Hepatocyte (in vitro differentiated cells): ENCODE data around the gene ZNF24.

ENCODE experiments used
- CTCF ChIP-seq: fragments of 200-600 bp; sonication (generic); IDR thresholded peaks from 2 replicates; pipeline ENCODE4 v1.5.1; 2016; ENCODE audit warnings: antibody characterized with exemption, mild to moderate bottlenecking; ENCODE audit not compliant: poor library complexity
- EZH2phosphoT487 ChIP-seq: fragments of 200-600 bp; sonication (generic); IDR thresholded peaks from one replicate; pipeline ENCODE4 v1.6.1; 2018; ENCODE audit warnings: antibody characterized with exemption, mild to moderate bottlenecking, low read depth, moderate library complexity; ENCODE audit not compliant: unreplicated experiment, severe bottlenecking

- TF ChIP-seq CTCF: no peak
- TF ChIP-seq EZH2phosphoT487: no peak
These were observed 18.3 kb upstream of the ZNF24 start for GRCh38 chr18:35362531-35362930.
